GM18499 (cell line): ENCODE measurements around the gene ZBED5.
"Not testable (repeated sequence)": the region's sequence is repeated elsewhere in the genome, so short reads cannot be mapped to it uniquely, and the experiment has no call there.

ENCODE experiments used
- ATAC-seq: cut with Tn5 transposase; IDR thresholded peaks from one replicate; pipeline ENCODE4 v1.9.1; 2021; ENCODE audit warnings: moderate number of reproducible peaks; ENCODE audit not compliant: insufficient read depth, unreplicated experiment

Gene ZBED5

GRCh38 chr11:10844356-10844755, 13.5 kb downstream of the ZBED5 start:
- no peak for ATAC-seq

- ATAC-seq: no peak
Observed at GRCh38 chr11:10838881-10839280, 19.0 kb downstream of the ZBED5 start.

GRCh38 chr11:10838083-10838482, 19.8 kb downstream of the ZBED5 start:
- no peak for ATAC-seq

- ATAC-seq: not testable (repeated sequence)
Observed at GRCh38 chr11:10836884-10837283, 21.0 kb downstream of the ZBED5 start.

GRCh38 chr11:10829139-10829538, 28.7 kb downstream of the ZBED5 start:
- ATAC-seq: no peak

GRCh38 chr11:10828402-10828801, 29.5 kb downstream of the ZBED5 start:
- no peak for ATAC-seq

- no peak for ATAC-seq
Observed at GRCh38 chr11:10824888-10825287, 33.0 kb downstream of the ZBED5 start.

GRCh38 chr11:10823152-10823579, 34.7 kb downstream of the ZBED5 start:
- ATAC-seq: no peak

GRCh38 chr11:10822491-10822890, 35.4 kb downstream of the ZBED5 start:
- not testable (repeated sequence) for ATAC-seq

GRCh38 chr11:10818594-10818993, 39.3 kb downstream of the ZBED5 start:
- no peak for ATAC-seq

GRCh38 chr11:10813945-10814344, 43.9 kb downstream of the ZBED5 start:
- no peak for ATAC-seq

GRCh38 chr11:10809373-10810160, 48.3 kb downstream of the ZBED5 start:
- ATAC-seq: peak; percentile 11

- peak; percentile 86 for ATAC-seq
Observed at GRCh38 chr11:10808553-10809372, 49.1 kb downstream of the ZBED5 start, which contains the start of gene EIF4G2. Gene EIF4G2, minus strand, starts transcription at chr11:10808926.

GRCh38 chr11:10808235-10808552, 49.7 kb downstream of the ZBED5 start:
- no peak for ATAC-seq

GRCh38 chr11:10807493-10808234, 50.2 kb downstream of the ZBED5 start:
- ATAC-seq: no peak

GRCh38 chr11:10806206-10806605, 51.6 kb downstream of the ZBED5 start:
- no peak for ATAC-seq

GRCh38 chr11:10805741-10806140, 52.1 kb downstream of the ZBED5 start:
- no peak for ATAC-seq

- no peak for ATAC-seq
Observed at GRCh38 chr11:10803676-10804075, 54.2 kb downstream of the ZBED5 start.
